Endothelial cell of umbilical vein (primary cell): ENCODE results near the gene ZNF821. TPM values are rescaled to one million over a fixed set of nuclear protein-coding genes. Genes with fewer than 3 reads are reported as not detected.

Experiments used
- BruUV-seq: library from RNA; stranded (reverse); fragments of 400-500 nt; replicated peaks from 2 replicates; lab custom pipeline; 2021; lab: Mats Ljungman, UMichigan
- CTCF ChIA-PET: fragments of 300-600, 350-600 bp; sonication (Branson Sonifier 250); formaldehyde crosslinking; loops from one replicate; lab custom pipeline; 2021; ENCODE audit warnings: antibody characterized with exemption, inconsistent platforms; lab: Charles Lee
- POLR2A ChIA-PET: fragments of 300-600, 350-600 bp; sonication (Branson Sonifier 250); formaldehyde crosslinking; loops from one replicate; lab custom pipeline; 2021; ENCODE audit warnings: antibody characterized with exemption, inconsistent platforms; lab: Charles Lee
- DNase-seq: peaks from one replicate; pipeline ENCODE4 v3.0.0-alpha.2; 2011; ENCODE audit warnings: low read depth, low spot score
- FAIRE-seq: peaks from 2 replicates; lab custom pipeline; 2011; peaks lifted over from hg19 to GRCh38; lab: Jason Lieb, UNC
- H2AFZ ChIP-seq: 2 replicates; pipeline ENCODE4 v1.6.0; 2012; ENCODE audit warnings: low read depth, low read length, control low read depth, inconsistent platforms
- H3K27ac ChIP-seq: 2 replicates; pipeline ENCODE4 v1.5.1; 2011; ENCODE audit warnings: low read depth, mild to moderate bottlenecking, control low read depth, low read length, moderate library complexity; ENCODE audit not compliant: insufficient read depth
- H3K27me3 ChIP-seq, 2 experiments: 2 replicates each; pipeline versions ENCODE4 v1.6.0 to v1.6.1; 2011; ENCODE audit warnings: low read length in 2 of 2, mixed read lengths in 1 of 2; ENCODE audit not compliant: control insufficient read depth in 2 of 2, insufficient read depth in 2 of 2
- H3K36me3 ChIP-seq, 2 experiments: 2 replicates in 1 of 2; 3 replicates in 1 of 2; pipeline ENCODE4 v1.5.1; 2011; ENCODE audit warnings: low read length in 2 of 2, mild to moderate bottlenecking in 1 of 2, moderate library complexity in 1 of 2; ENCODE audit not compliant: control insufficient read depth in 2 of 2, insufficient read depth in 2 of 2; ENCODE audit errors: extremely low read depth in 1 of 2
- H3K4me1 ChIP-seq: 3 replicates; pipeline ENCODE4 v1.5.1; 2011; ENCODE audit warnings: mild to moderate bottlenecking, low read length; ENCODE audit not compliant: control insufficient read depth, insufficient read depth; ENCODE audit errors: extremely low read depth
- H3K4me2 ChIP-seq: 2 replicates; pipeline ENCODE4 v1.6.1; 2011; ENCODE audit warnings: low read length, control low read depth, mixed read lengths; ENCODE audit not compliant: insufficient read depth
- H3K4me3 ChIP-seq, 3 experiments: fragments of 200-600 bp in 1 of 3; sonication (generic), shearing (Covaris generic) in 1 of 3; replicated peaks in 1 of 3; 2 replicates each; pipeline ENCODE4 v1.5.1; 2011 to 2016; ENCODE audit warnings: control low read depth in 3 of 3, low read length in 3 of 3, mild to moderate bottlenecking in 2 of 3, inconsistent platforms in 1 of 3, low read depth in 1 of 3, moderate library complexity in 1 of 3; ENCODE audit not compliant: insufficient read depth in 1 of 3
- H3K79me2 ChIP-seq: 2 replicates; pipeline ENCODE4 v1.6.0; 2012; ENCODE audit warnings: low read length, inconsistent platforms; ENCODE audit not compliant: control insufficient read depth, insufficient read depth
- H3K9ac ChIP-seq: replicated peaks from 2 replicates; pipeline ENCODE3; 2011; ENCODE audit warnings: low read length, control low read depth; ENCODE audit not compliant: insufficient read depth; ENCODE audit errors: extremely low read depth
- H3K9me1 ChIP-seq: replicated peaks from 3 replicates; pipeline ENCODE4 v1.6.0; 2011; ENCODE audit warnings: mild to moderate bottlenecking, low read length; ENCODE audit not compliant: control insufficient read depth, insufficient read depth; ENCODE audit errors: extremely low read depth
- H3K9me3 ChIP-seq: replicated peaks from 2 replicates; pipeline ENCODE4 v1.5.1; 2012; ENCODE audit warnings: low read length, inconsistent platforms; ENCODE audit not compliant: control insufficient read depth, insufficient read depth
- H4K20me1 ChIP-seq: replicated peaks from 2 replicates; pipeline ENCODE3; 2011; ENCODE audit warnings: mild to moderate bottlenecking, low read length; ENCODE audit not compliant: control insufficient read depth, insufficient read depth; ENCODE audit errors: extremely low read depth
- EZH2 ChIP-seq: IDR thresholded peaks from 2 replicates; pipeline ENCODE4 v1.6.1; 2012; ENCODE audit warnings: borderline replicate concordance, low read depth, mild to moderate bottlenecking, moderate library complexity, low read length, inconsistent platforms; ENCODE audit not compliant: severe bottlenecking
- FOS ChIP-seq: IDR thresholded peaks from 2 replicates; pipeline ENCODE4 v1.6.1; 2011; ENCODE audit warnings: mild to moderate bottlenecking, low read length, moderate library complexity, borderline replicate concordance; ENCODE audit not compliant: insufficient read depth
- GATA2 ChIP-seq: IDR thresholded peaks from 2 replicates; pipeline ENCODE4 v1.7.0; 2011; ENCODE audit warnings: low read depth, mild to moderate bottlenecking, moderate library complexity, mixed read lengths, low read length; ENCODE audit not compliant: insufficient read length, insufficient read depth
- JUN ChIP-seq: IDR thresholded peaks from 2 replicates; pipeline ENCODE4 v1.6.1; 2011; ENCODE audit warnings: borderline replicate concordance, low read depth; ENCODE audit not compliant: insufficient read length, insufficient read depth
- MYC ChIP-seq: IDR thresholded peaks from one replicate; pipeline ENCODE4 v1.6.1; 2011; ENCODE audit warnings: mild to moderate bottlenecking, low read depth, low read length
- POLR2A ChIP-seq: IDR thresholded peaks from 2 replicates; pipeline ENCODE4 v1.6.1; 2012; ENCODE audit warnings: low read depth, mild to moderate bottlenecking, control low read depth, low read length
- POLR2AphosphoS5 ChIP-seq: IDR thresholded peaks from 2 replicates; pipeline ENCODE4 v1.6.1; 2012; ENCODE audit warnings: low read depth, mild to moderate bottlenecking, control low read depth, low read length, moderate library complexity; ENCODE audit not compliant: insufficient read depth
- dilution Hi-C: fragments of 300-500 bp; cut with MboI; formaldehyde crosslinking; loops from one replicate; pipeline ENCODE4 v1.15.0; 2019; ENCODE audit warnings: low sequenced_read_pairs; ENCODE audit not compliant: extremely low pct_ligation_motif_present
- intact Hi-C: fragments of 100-400 bp; cut with micrococcal nuclease; formaldehyde crosslinking; loops from one replicate; pipeline ENCODE4 v1.10.0; 2022
- polyA plus RNA-seq, 4 experiments: library from polyadenylated mRNA; depleted of rRNA in 3 of 4; stranded (reverse) in 3 of 4; unstranded in 1 of 4; fragments of >200 nt; gene quantifications; 2 replicates each; pipeline versions ENCODE4 v1.2.1 to v1.2.3, GENCODE V29; 2011 to 2012; ENCODE audit warnings: missing spikeins in 1 of 4
- total RNA-seq: library from RNA; stranded (reverse); gene quantifications from 2 replicates; pipeline ENCODE4 v1.2.3, GENCODE V29; 2021
- TF ChIP-seq, protein P1 (sequence below), 2 donors: IDR thresholded peaks; 1 replicate in 1 of 2; 2 replicates in 1 of 2; pipeline ENCODE4 v1.5.1; 2011; ENCODE audit warnings: low read length in 2 of 2, mild to moderate bottlenecking in 2 of 2, moderate library complexity in 2 of 2, control low read depth in 1 of 2, inconsistent platforms in 1 of 2, low read depth in 1 of 2; ENCODE audit not compliant: insufficient read depth in 1 of 2; ENCODE audit errors: extremely low read depth in 1 of 2
- TF ChIP-seq, protein P2 (sequence below): IDR thresholded peaks from 2 replicates; pipeline ENCODE4 v1.6.1; 2011; ENCODE audit not compliant: insufficient read depth, insufficient read length

The ZNF821 gene
- total and polyA plus RNA-seq, 2 donors (not counting 3 experiments of a cell fraction or from before 2014, with no cell fraction given) = 7.3 to 8.1 TPM

DNA sequence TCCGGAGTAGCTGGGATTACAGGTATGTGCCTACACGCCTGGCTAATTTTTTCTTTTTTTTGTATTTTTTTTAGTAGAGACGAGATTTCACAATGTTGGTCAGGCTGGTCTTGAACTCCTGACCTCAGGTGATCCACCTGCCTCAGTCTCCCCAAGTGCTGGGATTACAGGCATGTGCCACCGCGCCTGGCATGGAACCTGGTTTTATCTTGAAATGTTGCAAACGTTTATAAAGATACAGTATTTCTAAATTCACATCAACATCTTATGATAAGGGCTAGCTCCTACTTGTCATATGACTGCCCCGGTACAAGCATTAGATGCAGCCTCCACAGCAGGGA lies 9.9 kb upstream of the ZNF821 start:
- Histone ChIP-seq H3K4me3 (peak overlapping the region in 2 of 3 experiments; percentile 69 to 98), H3K9ac (peak overlapping the region; percentile 86), H2AFZ (peak overlapping the region; percentile 73), H3K4me1 (peaks cover 8% of the 10 kb centered on the region), H3K27ac (peak overlapping the region; percentile 80), H3K4me2 (peak overlapping the region; percentile 85), H3K27me3 (no peaks in the 10 kb centered on the region), H3K9me1 (no peaks in the 10 kb centered on the region), H3K9me3 (no peaks in the 10 kb centered on the region), H3K79me2 (peaks cover 35% of the 10 kb centered on the region), H4K20me1 (peaks cover under 1% of the 10 kb centered on the region), H3K36me3 (no peaks in the 10 kb centered on the region)
- CTCF ChIA-PET = interaction anchor here (0.8 to 2.8 kb wide), 7 partner anchors 8 to 85 kb away, joined by 3 to 44 read pairs (median 5); partner anchors contain the start of genes AP1G1 and ZNF821
- FAIRE-seq (no peak), DNase-seq (no peak)
- intact Hi-C loops (loop anchor here (2.0 kb wide), 2 partner anchors 47 to 171 kb away; no protein-coding TSS in a partner anchor), dilution Hi-C loops (no loop called here)
- POLR2A ChIA-PET = no interaction called here
- no TSS peak for BruUV-seq
- peak; percentile 13 for TF ChIP-seq POLR2AphosphoS5
- TF ChIP-seq, protein P1, sequence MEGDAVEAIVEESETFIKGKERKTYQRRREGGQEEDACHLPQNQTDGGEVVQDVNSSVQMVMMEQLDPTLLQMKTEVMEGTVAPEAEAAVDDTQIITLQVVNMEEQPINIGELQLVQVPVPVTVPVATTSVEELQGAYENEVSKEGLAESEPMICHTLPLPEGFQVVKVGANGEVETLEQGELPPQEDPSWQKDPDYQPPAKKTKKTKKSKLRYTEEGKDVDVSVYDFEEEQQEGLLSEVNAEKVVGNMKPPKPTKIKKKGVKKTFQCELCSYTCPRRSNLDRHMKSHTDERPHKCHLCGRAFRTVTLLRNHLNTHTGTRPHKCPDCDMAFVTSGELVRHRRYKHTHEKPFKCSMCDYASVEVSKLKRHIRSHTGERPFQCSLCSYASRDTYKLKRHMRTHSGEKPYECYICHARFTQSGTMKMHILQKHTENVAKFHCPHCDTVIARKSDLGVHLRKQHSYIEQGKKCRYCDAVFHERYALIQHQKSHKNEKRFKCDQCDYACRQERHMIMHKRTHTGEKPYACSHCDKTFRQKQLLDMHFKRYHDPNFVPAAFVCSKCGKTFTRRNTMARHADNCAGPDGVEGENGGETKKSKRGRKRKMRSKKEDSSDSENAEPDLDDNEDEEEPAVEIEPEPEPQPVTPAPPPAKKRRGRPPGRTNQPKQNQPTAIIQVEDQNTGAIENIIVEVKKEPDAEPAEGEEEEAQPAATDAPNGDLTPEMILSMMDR (IDR thresholded peaks at IDR 0.05; ENCODE audit: extremely low read depth in 1 of 2, insufficient read depth in 1 of 2, low read depth in 1 of 2, low read length in 2 of 2) = no peak

- FAIRE-seq = no peak
- no peak overlapping the region for H3K27ac ChIP-seq
- no peak overlapping the region for H2AFZ ChIP-seq
- H3K79me2 ChIP-seq = no peaks in the 10 kb centered on the region
- H3K9me1 ChIP-seq = no peaks in the 10 kb centered on the region
- POLR2A ChIA-PET = no interaction called here
- DNase-seq = no peak
- intact Hi-C loops = no loop called here
- TF ChIP-seq JUN = no peak
- TF ChIP-seq, protein P2, sequence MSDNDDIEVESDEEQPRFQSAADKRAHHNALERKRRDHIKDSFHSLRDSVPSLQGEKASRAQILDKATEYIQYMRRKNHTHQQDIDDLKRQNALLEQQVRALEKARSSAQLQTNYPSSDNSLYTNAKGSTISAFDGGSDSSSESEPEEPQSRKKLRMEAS = no peak
- TF ChIP-seq EZH2 = no peak
- TF ChIP-seq FOS = no peak
- TF ChIP-seq POLR2AphosphoS5 = no peak
- no peak for TF ChIP-seq POLR2A
- TF ChIP-seq MYC = no peak
- TF ChIP-seq, protein P1 (IDR thresholded peaks at IDR 0.05; ENCODE audit: extremely low read depth in 1 of 2, insufficient read depth in 1 of 2, low read depth in 1 of 2, low read length in 2 of 2) = no peak
- no peak for TF ChIP-seq GATA2
- peaks cover 12% of the 10 kb centered on the region for H3K4me1 ChIP-seq
- dilution Hi-C loops = no loop called here
- H3K4me3 ChIP-seq = no peak overlapping the region
- no peaks in the 10 kb centered on the region for H3K27me3 ChIP-seq
- no peaks in the 10 kb centered on the region for H3K36me3 ChIP-seq
- H3K4me2 ChIP-seq = no peak overlapping the region
- H3K9ac ChIP-seq = no peak overlapping the region
- no peaks in the 10 kb centered on the region for H3K9me3 ChIP-seq
- no TSS peak for BruUV-seq
- H4K20me1 ChIP-seq = no peaks in the 10 kb centered on the region
- CTCF ChIA-PET = interaction anchor here (1.1 to 2.2 kb wide), 2 partner anchors 72 to 217 kb away, joined by 3 to 10 read pairs; no protein-coding TSS in a partner anchor
These were observed 5.2 kb upstream of the ZNF821 start for GRCh38 chr16:71889147-71889546.
